ENCODE results near the gene RASA3.

- TF ChIP-seq EZH2 (IDR thresholded peaks at IDR 0.05; ENCODE audit: low read depth): no peak
- no peak for TF ChIP-seq CTCF (conservative IDR thresholded peaks at IDR 0.05)
Observed at GRCh38 chr13:114167426-114167825, 35.0 kb upstream of the RASA3 start.
